ENCODE data around the gene BORCS8.
A peak's percentile ranks its signal among the peaks of the same experiment; 100 is the strongest.
"Not testable (repeated sequence)": the region's sequence is repeated elsewhere in the genome, so short reads cannot be mapped to it uniquely, and the experiment has no call there.

The BORCS8 gene

GRCh38 chr19:19147344-19147743, 44.6 kb downstream of the BORCS8 start:
- no peak for DNase-seq

DNA sequence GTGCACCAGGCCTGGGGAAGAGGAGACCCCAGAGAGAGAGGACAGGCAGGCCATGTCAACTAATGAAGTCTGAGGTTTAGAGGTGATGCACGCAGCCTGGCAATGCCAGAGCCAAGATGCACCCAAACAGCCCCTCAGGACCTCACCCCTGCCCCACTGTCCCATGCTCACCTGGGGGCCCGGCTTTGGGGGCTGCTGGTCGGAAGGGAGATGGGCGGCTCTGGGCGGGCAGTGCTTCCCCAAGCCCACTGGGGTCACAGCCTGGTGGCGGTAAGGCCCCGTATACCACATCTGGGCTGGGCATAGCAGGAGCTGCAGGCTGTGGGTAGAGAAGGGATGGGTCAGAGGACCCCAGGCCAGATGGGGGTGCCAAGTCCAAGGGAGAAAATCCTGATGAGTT, 45.1 kb downstream of the BORCS8 start:
- no peak for DNase-seq

GRCh38 chr19:19145684-19146608, 46.0 kb downstream of the BORCS8 start:
- peak; percentile 93 for DNase-seq

DNA sequence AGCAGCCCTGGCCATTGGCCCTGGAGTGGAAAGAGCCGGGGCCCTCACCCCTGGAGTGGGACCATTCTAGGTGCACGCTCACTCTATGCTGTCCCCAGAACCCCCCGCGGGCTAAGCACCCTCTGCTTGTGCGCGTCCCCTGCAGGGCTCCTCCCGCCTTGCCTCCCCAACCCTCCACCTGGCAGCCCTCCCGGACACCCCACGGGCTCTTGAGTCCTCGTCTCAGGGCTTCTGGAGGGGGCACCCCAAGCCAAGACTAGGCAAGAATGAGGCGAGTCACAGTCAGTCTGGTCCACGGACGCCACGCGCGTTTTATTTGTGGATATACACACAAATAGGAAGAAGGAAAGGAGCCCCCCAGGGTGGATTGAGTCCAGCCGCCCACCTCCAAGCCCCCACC, 46.7 kb downstream of the BORCS8 start:
- DNase-seq = no peak

DNA sequence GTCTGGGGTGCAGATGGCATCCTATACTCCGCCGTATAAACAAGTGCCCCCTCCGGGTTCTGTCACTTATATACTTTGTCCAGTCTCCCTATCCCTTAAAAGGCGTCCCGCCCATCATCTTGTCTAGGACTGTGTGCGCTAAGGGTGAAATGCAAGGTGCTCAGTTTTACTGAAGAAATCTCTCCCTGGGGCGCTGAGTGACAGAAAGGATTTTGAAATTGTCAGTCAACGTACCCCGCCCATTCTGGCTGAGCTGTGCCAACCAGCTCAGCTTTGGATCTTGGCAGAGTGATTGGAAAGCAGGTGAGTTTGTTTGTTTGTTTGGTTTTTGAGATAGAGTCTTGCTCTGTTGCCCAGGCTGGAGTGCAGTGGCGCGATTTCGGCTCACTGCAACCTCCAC, 49.6 kb downstream of the BORCS8 start:
- DNase-seq = no peak

- DNase-seq = no peak
These were observed 51.5 kb downstream of the BORCS8 start for GRCh38 chr19:19140476-19140875.

DNA sequence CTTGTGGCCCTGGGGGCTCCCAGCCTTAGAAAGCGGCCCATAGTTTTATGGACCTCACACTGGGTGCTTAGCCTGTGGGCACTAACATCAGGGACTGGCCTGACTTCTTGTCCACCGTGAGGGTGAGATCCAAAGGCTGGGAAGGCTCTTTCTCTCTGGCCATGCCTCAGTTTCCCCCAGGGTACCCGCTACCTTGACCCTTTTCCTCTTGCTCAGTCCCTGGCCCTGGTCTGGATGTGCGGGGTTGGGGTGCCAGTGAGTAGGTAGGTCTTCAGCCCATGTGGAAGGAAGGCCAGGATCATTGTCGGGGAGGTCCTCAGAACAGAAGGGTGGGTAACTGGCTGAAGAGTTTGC, 52.1 kb downstream of the BORCS8 start:
- no peak for DNase-seq

DNA sequence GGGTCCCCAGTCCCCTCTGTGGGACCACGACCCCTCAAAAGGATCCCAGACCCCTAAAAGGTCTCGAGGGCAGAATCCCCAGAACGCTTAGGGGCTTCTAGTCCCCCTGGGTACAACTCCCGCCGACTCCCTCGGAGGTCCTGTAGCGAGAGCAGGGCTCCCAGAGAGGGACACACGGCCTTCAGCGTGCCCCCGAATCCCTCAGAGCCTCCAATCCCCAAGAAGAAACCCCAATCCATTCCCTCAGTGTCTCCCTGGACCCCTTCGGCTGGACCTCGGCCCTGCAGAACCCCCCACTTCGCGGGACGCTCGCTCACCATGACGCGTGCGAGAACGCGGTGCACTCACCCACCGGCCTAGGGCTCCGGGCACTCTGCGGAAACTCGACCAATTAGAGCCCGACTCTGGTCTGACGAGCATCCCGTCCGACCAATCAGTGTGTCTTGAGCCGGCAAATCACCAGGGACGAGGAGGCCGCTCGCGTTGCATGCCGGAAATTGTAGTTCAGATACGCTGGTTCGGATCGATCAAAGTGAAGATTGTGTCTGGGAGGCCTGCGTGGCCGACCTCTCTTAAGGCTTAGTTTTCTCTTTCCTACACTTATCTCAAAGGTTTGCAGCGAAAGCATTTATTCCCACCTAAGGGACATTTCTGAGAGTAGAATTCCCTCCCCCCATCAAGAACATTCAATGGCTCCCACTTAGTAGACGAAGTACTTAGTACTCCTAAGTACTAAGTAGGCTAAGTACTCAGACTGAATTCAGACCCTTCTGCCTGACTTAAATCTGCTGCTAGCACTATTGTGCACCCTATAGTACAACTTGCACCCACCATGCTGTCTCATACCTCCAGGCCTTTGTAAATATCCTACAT, 53.6 kb downstream of the BORCS8 start, which contains the start of gene TMEM161A:
TMEM161A (minus strand) TSS at position 370 of the 873 bp plus-strand sequence; CDS start at position 320, 50 bp downstream.
- DNase-seq = peak; percentile 96

DNA sequence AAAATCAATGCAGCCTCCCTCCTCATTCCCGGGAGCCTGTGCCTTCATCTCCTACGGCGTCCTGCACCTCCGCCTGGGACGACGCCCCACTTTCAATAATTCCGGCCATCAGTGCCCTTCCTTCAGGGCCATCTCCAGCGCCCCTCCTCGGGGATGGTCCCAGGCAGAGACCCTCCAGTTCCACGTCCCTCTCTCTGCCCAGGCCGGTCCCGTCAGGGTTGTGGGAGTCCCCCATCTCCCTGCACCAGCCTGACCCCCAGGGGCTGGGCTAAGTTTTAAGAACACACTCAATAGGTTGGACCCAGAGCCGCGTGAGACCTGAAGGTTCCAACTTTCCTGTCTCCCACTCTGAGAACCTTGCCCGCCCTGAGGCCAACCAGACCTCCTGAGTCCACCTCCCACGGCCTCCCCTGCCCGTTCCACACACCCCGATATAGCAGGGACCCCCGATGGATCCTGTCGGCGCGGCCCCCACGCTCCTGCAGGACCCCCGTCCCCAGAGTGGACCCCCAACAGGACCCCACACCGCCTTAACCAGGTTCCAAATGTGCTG, 54.3 kb downstream of the BORCS8 start:
- DNase-seq = peak in 1 of 2 donors; percentile 20

- not testable (repeated sequence) for DNase-seq
These were observed 56.2 kb downstream of the BORCS8 start for GRCh38 chr19:19135713-19136112.

DNA sequence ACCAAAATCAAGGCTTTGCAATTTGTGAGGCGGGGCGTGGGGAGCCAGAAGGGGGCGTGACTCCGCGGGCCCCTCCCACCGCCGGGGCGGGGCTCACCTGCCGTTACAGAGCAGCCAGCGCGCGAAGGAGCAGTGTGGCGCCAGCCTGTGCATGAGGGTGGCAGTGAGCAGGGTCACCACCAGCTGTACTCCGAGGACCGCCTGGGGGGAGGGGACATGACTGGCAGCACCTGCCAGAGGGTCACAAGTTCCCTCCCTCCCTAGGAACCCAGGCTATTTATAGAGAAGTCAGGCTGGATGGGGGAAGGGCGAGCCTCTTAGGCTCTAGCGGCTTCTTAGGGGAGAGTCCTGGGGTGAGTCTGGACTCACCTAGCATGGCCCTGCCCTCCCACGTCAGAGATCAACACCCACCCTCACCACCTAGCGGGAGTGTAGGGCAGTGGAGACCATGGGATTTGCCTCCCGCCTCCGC, 57.2 kb downstream of the BORCS8 start:
- peak; percentile 50 to 58 for DNase-seq

GRCh38 chr19:19133985-19134384, 58.0 kb downstream of the BORCS8 start:
- DNase-seq = no peak

DNA sequence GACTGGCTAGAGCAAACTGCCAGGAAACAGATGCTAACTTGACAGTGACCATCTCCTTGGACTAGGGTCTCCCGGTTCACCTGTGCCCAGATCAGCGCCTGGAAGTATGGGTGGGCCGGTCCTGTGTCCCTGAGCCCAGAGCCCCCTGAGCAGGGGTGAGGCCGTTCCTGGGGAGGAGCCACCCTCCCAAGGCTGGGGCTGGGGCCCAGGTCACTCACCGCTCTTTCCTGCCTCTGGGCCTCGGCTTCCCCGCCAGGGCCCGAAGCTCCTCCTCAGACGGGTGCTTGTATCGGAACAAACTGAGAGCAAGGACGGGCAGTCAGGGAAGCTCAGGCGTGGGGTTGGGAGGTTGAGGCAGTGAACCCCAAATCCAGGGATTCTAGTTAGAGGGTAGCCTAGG, 59.0 kb downstream of the BORCS8 start:
- no peak for DNase-seq

DNA sequence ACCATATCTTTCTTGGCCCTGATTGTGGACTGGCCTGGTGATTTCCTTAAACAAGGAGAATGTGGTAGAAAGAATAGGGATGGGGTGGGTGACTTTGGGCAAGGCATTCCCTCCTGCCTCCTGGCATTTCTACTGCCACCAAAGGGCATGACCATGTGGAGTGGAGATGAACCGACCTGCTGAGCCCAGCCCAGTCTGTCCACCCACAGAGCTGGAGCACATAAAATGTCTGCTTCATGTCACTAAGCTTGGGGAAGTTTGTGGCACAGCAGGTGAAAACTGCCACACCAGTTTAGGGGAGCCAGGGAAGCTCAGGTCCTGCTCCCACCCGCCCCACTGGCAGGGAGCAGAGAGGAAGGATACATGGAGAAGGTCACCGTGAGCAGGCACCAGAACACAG, 60.0 kb downstream of the BORCS8 start:
- DNase-seq = no peak
